ENCODE results near the gene BCAS1.
A peak's percentile ranks its signal among the peaks of the same experiment; 100 is the strongest.

BCAS1 gene, protein sequence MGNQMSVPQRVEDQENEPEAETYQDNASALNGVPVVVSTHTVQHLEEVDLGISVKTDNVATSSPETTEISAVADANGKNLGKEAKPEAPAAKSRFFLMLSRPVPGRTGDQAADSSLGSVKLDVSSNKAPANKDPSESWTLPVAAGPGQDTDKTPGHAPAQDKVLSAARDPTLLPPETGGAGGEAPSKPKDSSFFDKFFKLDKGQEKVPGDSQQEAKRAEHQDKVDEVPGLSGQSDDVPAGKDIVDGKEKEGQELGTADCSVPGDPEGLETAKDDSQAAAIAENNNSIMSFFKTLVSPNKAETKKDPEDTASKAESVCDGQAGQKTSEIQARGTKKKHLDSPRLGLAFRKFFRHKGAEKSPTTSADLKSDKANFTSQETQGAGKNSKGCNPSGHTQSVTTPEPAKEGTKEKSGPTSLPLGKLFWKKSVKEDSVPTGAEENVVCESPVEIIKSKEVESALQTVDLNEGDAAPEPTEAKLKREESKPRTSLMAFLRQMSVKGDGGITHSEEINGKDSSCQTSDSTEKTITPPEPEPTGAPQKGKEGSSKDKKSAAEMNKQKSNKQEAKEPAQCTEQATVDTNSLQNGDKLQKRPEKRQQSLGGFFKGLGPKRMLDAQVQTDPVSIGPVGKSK

DNA sequence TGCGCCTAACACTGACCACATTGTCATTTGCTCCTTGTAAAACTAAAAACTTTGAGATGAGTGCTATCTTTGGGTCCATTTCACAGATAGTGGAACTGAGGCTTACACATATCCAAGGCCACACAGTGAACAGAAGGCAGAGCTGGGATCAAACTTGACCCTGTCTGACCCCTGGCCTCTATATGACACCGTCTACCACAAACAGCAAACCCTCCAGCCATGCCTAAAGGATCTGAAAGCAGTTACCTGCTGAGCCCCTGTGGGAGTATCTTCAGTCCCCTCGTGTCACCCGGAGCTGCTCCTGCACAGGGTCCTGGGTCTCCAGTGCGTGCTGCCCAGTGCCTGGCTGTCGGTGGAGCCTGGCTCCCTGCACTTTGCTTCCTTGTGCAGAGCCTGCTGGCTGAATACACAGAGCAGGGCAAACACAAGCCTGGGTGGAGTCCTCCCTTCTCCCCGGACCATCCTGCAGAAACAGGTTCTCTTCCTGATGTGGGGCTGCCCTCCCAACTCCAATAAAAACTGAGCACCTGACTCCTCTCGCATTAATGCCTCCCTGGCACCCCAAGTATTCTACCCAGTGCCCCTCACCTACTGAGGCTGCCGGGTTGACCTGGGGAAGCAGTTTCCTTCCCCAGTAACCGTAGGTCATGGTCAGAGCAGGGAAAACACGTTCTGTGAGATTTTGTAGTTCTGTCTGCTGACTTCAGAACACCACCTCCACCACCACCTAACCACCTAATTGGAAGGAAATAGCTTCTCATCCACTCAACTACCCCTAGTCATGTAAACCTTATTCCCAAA lies at the start of gene BCAS1:
Gene BCAS1 (minus strand): TSS at position 408 of the 801 bp plus-strand sequence. CDS start 11,876 bp downstream, outside the sequence.
- H3K4me1 Mint-ChIP-seq: peaks cover 4% of the 10 kb centered on the region
- no peak within 1 kb of the TSS for H3K4me3 Mint-ChIP-seq
- no peak for DNase-seq (ENCODE audit: low spot score in 2 of 2)
- no peaks in the 10 kb centered on the region for H3K36me3 Mint-ChIP-seq
- peak within 1 kb of the TSS; percentile 73 for H3K27ac Mint-ChIP-seq
- no peaks in the 10 kb centered on the region for H3K9me3 Mint-ChIP-seq
- ATAC-seq: no peak

DNA sequence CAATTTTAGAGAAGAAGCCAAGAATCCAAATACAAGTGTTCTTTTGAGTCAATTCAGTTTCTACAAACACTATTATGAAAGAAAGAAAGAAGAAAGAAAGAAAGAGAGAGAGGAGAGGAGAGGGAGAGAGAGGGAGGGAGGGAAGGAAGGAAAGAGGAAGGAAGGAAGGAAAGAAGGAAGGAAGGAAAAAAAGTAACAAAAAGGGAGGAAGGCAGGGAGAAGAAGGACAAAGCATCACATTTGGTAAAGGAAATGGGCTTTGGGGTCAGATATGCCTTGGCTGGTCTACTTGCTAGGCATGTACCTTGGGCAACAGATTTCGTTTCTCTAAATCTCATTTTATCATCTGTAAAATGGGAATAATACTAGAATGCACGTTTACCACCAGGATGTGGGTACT lies 49.4 kb upstream of the BCAS1 start:
- Mint-ChIP-seq H3K27ac (no peak overlapping the region), H3K4me1 (no peaks in the 10 kb centered on the region), H3K9me3 (no peaks in the 10 kb centered on the region), H3K4me3 (no peak overlapping the region), H3K36me3 (no peaks in the 10 kb centered on the region)
- DNase-seq (ENCODE audit: low spot score in 2 of 2) (no peak), ATAC-seq (no peak)

DNA sequence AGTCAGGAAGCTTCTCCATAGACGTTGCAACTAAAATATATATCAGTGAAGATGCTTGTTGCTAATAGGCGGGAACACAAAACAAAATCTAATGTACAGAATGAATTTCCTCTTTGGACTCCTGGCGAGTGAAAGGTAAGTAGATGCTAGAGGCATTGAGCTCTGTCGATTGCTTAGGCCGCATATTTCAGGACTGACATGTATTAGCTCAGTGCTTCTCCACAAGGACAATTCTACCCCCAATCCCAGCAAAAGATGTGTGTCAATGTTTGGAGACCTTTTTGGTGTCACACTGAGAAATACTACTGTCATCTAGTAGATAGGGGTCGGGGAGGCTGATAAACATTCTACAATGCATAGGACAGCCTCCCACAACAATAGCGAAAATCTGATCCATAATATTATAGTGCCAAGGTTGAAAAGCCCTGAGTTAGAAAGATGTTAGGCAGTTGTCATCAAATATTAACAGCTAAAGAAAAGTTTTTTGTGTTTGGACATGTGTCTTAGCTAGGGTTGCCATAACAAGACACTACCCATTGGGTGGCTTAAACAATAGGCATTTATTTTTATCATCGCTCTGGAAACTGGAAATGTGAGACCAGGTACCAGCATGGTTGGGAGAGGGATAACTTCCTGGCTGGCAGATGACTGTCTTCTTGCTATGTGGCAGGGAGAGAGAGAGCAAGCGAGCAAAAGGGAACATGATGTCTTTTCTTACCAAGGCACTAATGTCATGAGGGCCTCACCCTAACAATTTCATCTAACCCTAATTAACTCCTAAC lies 48.0 kb upstream of the BCAS1 start:
- DNase-seq (ENCODE audit: low spot score in 2 of 2) (no peak), ATAC-seq (no peak)
- no peak overlapping the region for H3K27ac Mint-ChIP-seq
- H3K9me3 Mint-ChIP-seq: no peaks in the 10 kb centered on the region
- no peak overlapping the region for H3K4me3 Mint-ChIP-seq
- no peaks in the 10 kb centered on the region for H3K36me3 Mint-ChIP-seq
- H3K4me1 Mint-ChIP-seq: no peaks in the 10 kb centered on the region

DNA sequence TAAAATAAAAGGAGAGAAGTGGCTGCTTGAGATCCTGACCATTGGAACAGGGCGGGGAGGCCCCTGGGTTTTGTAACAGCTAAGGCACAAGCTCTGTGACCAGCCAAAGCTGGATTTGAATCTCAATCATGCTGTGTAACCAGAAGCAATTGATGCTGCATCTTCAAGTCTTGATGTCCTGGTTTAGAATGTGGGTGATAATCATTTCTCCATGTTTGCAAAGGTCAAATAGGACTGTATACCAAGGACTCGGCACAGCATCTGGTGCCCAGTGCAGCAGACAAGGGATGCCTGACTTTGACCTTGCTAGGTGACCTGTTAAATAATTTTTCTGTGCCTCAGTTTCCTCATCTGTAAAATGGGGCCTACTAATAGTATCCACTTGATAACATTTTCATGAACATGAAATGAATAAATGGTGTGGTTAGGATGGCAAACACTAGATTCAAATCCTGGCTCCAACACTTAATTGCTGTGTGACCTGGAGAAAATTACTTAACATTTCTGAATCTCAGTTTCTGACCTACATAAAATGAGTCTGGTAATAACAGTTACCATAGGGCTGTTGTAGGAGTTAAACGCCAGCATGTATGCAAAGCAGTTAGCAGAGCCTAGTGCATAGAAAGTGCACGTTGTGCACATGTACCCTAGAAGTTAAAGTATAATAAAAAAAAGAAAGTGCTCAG lies 46.3 kb upstream of the BCAS1 start:
- DNase-seq (ENCODE audit: low spot score in 2 of 2) (no peak), ATAC-seq (no peak)
- Mint-ChIP-seq H3K4me3 (no peak overlapping the region), H3K9me3 (no peaks in the 10 kb centered on the region), H3K36me3 (no peaks in the 10 kb centered on the region), H3K27ac (no peak overlapping the region), H3K4me1 (no peaks in the 10 kb centered on the region)

DNA sequence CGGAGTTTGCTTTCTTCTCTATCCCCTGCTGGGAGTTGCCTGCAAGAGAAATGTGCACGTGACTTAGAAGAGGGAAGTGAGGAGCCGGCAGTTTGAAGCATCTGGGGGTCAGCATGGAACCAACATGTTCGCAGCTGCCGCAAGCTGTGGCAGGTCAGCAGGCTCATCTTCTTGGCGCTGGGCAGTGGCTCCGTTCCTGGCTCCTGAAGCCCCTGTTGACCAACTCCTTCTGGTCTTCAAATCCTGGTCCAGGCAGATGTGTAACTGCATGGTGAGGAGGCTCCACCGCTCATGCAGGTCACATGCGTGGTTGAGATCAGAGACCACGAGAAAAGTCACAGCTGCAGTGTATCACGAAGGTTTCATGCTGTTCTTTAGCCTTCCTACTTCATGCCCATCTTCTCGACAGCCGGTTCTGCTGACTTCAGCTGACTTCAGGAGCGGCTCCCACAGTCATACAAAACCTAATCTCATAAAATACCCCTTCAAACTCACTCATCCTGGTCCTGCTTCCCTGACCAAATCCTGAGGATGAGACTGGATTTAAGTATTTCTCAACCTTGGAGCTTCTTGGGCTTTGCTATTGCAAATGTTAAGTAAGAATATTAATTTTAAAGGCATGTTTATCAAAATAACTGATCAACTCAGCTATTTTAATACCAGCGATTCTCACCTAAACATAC lies 44.9 kb upstream of the BCAS1 start:
- Mint-ChIP-seq H3K4me3 (no peak overlapping the region), H3K4me1 (no peaks in the 10 kb centered on the region), H3K27ac (no peak overlapping the region), H3K9me3 (no peaks in the 10 kb centered on the region), H3K36me3 (no peaks in the 10 kb centered on the region)
- DNase-seq (ENCODE audit: low spot score in 2 of 2) (no peak), ATAC-seq (no peak)

DNA sequence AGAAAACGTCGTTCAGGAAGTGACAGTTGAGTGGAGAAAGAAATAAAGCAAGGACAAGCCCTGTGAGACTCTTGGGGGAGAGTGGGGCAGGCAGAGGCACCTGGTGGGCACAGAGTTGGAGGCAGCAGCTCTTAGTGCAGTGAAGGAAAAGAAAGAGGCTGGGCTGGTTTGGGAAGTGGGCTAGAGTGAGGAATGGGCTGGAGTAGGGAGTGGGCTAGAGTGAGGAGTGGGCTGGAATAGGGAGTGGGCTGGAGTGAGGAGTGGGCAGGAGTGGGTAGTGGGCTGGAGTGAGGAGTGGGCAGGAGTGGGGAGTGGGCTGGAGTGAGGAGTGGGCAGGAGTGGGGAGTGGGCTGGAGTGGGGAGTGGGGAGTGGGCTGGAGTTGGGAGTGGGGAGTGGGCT lies 43.7 kb upstream of the BCAS1 start:
- DNase-seq (ENCODE audit: low spot score in 2 of 2): no peak
- ATAC-seq: no peak
- Mint-ChIP-seq H3K9me3 (no peaks in the 10 kb centered on the region), H3K36me3 (no peaks in the 10 kb centered on the region), H3K4me1 (no peaks in the 10 kb centered on the region), H3K27ac (no peak overlapping the region), H3K4me3 (no peak overlapping the region)

DNA sequence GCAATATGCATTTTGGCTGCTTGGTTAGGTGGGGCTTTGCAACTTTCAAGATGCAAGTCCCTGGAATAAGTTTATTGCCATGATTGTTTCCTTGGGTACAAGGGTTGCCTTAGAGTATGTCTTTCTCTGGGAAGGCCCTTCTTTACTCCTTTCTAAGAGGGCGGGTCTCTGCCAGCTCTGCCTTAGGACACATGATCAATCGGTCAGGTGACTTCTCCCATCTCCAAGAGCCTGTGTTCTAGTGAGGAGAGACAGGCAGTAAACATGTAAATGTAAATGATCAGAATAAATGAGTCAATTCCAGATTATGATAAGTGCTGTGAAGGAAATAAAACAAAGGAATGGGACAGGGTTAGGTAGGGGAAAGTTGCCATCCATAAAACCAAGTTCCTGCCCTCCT lies 43.2 kb upstream of the BCAS1 start:
- DNase-seq (ENCODE audit: low spot score in 2 of 2) (no peak), ATAC-seq (no peak)
- H3K4me1 Mint-ChIP-seq: no peaks in the 10 kb centered on the region
- H3K4me3 Mint-ChIP-seq: no peak overlapping the region
- no peak overlapping the region for H3K27ac Mint-ChIP-seq
- no peaks in the 10 kb centered on the region for H3K36me3 Mint-ChIP-seq
- H3K9me3 Mint-ChIP-seq: no peaks in the 10 kb centered on the region

DNA sequence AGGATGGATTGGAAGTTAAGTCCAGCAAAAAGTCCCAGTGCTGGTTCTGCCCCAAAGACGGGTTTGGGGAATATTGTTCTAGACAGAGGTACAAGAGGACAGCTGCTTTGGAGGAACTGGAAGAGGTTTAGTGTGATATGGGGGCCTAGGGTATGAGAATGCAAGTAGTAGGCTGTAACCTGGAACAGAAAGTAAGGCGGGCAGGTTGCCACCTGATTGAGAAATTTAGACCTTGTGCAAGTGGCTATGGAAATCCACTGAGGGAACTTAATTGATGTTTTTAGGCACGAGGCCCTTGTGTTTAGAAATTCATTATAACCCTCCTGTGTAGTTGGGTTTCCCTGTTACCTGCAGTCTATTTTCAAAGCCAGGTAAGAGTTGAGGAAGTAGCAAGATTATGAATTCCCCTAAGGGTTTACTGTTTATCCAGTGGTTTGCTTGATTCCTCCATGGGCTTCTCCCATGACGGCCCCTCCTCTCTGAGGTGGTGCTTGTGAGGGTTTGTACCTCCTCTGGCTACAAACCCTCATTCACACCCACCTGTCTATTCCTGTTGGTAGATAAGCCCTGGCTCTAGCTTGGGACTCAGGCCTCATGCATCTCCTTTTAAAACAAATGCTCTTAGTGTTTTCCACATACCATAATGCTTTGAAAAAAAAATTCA lies 42.0 kb upstream of the BCAS1 start:
- Mint-ChIP-seq H3K4me3 (no peak overlapping the region), H3K9me3 (no peaks in the 10 kb centered on the region), H3K4me1 (no peaks in the 10 kb centered on the region), H3K36me3 (no peaks in the 10 kb centered on the region), H3K27ac (no peak overlapping the region)
- ATAC-seq (no peak), DNase-seq (ENCODE audit: low spot score in 2 of 2) (no peak)

DNA sequence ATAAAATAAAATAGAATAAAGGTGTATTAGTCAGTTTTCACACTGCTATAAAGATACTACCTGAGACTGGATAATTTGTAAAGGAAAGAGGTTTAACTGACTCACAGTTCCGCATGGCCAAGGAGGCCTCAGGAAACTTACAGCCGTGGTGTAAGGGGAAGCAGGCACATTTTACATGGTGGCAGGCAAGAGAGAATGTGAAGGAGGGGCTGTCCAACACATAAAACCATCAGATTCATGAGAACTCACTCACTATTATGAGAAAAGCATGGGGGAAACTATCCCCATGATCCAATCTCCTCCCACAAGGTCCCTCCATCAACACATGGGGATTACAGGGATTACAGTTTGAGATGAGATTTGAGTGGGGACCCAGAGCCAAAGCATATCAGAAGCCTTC lies 41.1 kb upstream of the BCAS1 start:
- no peak overlapping the region for H3K27ac Mint-ChIP-seq
- no peak overlapping the region for H3K4me3 Mint-ChIP-seq
- ATAC-seq (no peak), DNase-seq (ENCODE audit: low spot score in 2 of 2) (no peak)
- no peaks in the 10 kb centered on the region for H3K4me1 Mint-ChIP-seq
- no peaks in the 10 kb centered on the region for H3K9me3 Mint-ChIP-seq
- no peaks in the 10 kb centered on the region for H3K36me3 Mint-ChIP-seq

DNA sequence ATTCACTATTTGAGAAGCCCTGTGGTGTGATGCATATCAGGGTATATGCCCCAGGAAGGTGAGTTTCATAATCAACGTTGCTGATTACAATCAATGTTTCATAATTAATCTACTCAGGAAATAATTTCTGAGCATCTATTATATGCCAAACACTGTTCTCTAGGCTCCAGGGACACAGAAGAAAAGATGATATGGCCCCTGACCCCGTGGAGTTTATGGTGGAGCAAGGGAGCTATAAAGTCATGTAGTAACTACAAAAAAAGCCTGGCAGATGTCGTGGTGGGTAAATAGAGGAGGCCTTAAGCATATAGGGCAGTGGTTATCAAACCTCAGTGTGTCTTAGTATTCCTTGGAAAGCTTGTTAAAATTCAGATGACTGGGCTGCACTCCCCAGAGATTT lies 40.1 kb upstream of the BCAS1 start:
- Mint-ChIP-seq H3K36me3 (no peaks in the 10 kb centered on the region), H3K4me3 (no peak overlapping the region), H3K9me3 (no peaks in the 10 kb centered on the region), H3K27ac (no peak overlapping the region), H3K4me1 (no peaks in the 10 kb centered on the region)
- DNase-seq (ENCODE audit: low spot score in 2 of 2): no peak
- no peak for ATAC-seq

DNA sequence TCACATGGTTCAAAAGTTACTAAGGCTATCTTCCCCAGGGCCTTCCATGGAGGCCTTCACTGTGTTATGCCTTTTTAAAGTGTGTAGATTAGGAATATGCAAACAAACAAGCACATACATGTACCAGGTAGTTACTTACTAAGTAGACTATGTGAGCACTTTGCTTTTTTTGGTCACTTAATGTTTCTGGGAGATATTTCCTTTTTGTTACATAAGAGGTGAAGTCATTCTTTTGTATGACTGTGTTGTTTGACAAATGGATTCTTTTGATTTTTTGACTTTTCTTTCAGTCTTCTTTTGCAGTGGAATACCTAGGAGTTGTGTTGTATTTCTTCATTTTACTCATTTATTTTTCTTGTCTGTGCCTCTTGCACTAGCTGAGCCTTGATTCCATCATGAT lies 39.6 kb upstream of the BCAS1 start:
- no peak for ATAC-seq
- Mint-ChIP-seq H3K36me3 (no peaks in the 10 kb centered on the region), H3K4me1 (no peaks in the 10 kb centered on the region), H3K9me3 (no peaks in the 10 kb centered on the region), H3K27ac (no peak overlapping the region), H3K4me3 (no peak overlapping the region)
- no peak for DNase-seq (ENCODE audit: low spot score in 2 of 2)

DNA sequence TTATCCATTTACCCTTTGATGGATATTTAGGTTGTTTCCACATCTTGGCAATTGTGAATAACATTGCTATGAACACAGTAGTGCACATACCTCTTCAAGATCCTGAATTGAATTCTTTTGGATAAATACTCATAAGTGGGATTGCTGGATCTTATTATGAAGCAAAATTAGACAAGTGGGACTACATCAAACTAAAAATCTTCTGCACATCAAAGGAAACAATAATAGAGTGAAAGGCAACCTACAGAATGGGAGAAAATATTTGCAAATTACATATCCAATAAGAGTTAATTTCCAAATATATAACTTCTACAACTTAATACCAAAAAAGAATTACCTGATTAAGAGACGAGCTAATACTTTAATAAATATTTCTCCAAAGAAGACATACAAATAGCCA lies 38.4 kb upstream of the BCAS1 start:
- ATAC-seq (no peak), DNase-seq (ENCODE audit: low spot score in 2 of 2) (no peak)
- Mint-ChIP-seq H3K36me3 (no peaks in the 10 kb centered on the region), H3K9me3 (no peaks in the 10 kb centered on the region), H3K27ac (no peak overlapping the region), H3K4me1 (no peaks in the 10 kb centered on the region), H3K4me3 (no peak overlapping the region)

DNA sequence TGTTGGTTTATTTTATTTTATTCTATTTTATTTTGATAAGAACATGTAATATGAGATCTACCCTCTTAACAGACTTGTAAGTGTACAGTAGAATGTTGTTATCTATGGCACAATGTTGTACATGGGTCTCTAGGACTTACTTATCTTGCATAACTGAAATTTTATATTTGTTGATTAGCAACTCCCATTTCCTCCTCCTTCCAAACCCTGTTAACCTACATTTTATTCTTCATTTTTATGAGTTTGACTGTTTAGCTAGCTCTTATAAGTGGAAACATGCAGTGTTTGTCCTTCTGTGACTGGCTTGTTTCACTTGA lies 37.9 kb upstream of the BCAS1 start:
- Mint-ChIP-seq H3K27ac (no peak overlapping the region), H3K4me3 (no peak overlapping the region), H3K9me3 (no peaks in the 10 kb centered on the region), H3K36me3 (no peaks in the 10 kb centered on the region), H3K4me1 (no peaks in the 10 kb centered on the region)
- ATAC-seq: no peak
- DNase-seq (ENCODE audit: low spot score in 2 of 2): no peak
